PC-9 (cell line): ENCODE measurements around the gene EPB41L3. TPM values are rescaled to one million over a fixed set of nuclear protein-coding genes. Genes with fewer than 3 reads are reported as not detected.

Experiments
- BruUV-seq: library from RNA; stranded (reverse); fragments of 400-500 nt; replicated peaks from 2 replicates; lab custom pipeline; 2021; lab: Mats Ljungman, UMichigan
- CTCF ChIA-PET: fragments of 300-600 bp; sonication (Branson Sonifier 250); formaldehyde crosslinking; loops from one replicate; lab custom pipeline; 2022; ENCODE audit warnings: antibody characterized with exemption; lab: Charles Lee
- POLR2A ChIA-PET: fragments of 300-600 bp; sonication (Branson Sonifier 250); formaldehyde crosslinking; loops from one replicate; lab custom pipeline; 2022; ENCODE audit warnings: antibody characterized with exemption; ENCODE audit not compliant: unreplicated experiment; lab: Charles Lee
- DNase-seq, 2 experiments: peaks; one replicate each; pipeline versions ENCODE4 v3.0.0 to v3.0.0-alpha.2; 2015 to 2022; ENCODE audit warnings: mixed read lengths in 1 of 2
- H2AFZ ChIP-seq: fragments of 200-600 bp; sonication (generic); 2 replicates; pipeline ENCODE4 v1.8.1; 2017; ENCODE audit warnings: antibody characterized with exemption
- H3F3A ChIP-seq: fragments of 200-600 bp; sonication (generic); 2 replicates; pipeline ENCODE4 v1.8.1; 2017; ENCODE audit warnings: antibody characterized with exemption, mild to moderate bottlenecking, low read depth; ENCODE audit not compliant: insufficient read depth
- H3K27ac ChIP-seq: fragments of 200-600 bp; sonication (generic); 2 replicates; pipeline ENCODE4 v1.6.1; 2016; ENCODE audit warnings: mixed run types
- H3K27me3 ChIP-seq: fragments of 200-600 bp; sonication (generic); 2 replicates; pipeline ENCODE4 v1.6.1; 2016; ENCODE audit warnings: low read depth, mixed run types; ENCODE audit not compliant: insufficient read depth
- H3K36me3 ChIP-seq: fragments of 200-600 bp; sonication (generic); 2 replicates; pipeline ENCODE4 v1.6.1; 2016; ENCODE audit warnings: low read depth, mixed run types
- H3K4me1 ChIP-seq: fragments of 200-600 bp; sonication (generic); replicated peaks from 2 replicates; pipeline ENCODE4 v1.6.1; 2016; ENCODE audit warnings: mixed run types; ENCODE audit not compliant: insufficient read depth
- H3K4me2 ChIP-seq: fragments of 200-600 bp; sonication (generic); 2 replicates; pipeline ENCODE4 v1.6.1; 2017; ENCODE audit warnings: mixed run types
- H3K4me3 ChIP-seq: fragments of 200-600 bp; sonication (generic); 2 replicates; pipeline ENCODE4 v1.6.1; 2016; ENCODE audit warnings: mixed run types
- H3K79me2 ChIP-seq: fragments of 200-600 bp; sonication (generic); 2 replicates; pipeline ENCODE4 v1.6.1; 2017; ENCODE audit warnings: low read depth, mixed run types
- H3K9me2 ChIP-seq: fragments of 200-600 bp; sonication (generic); 2 replicates; pipeline ENCODE4 v1.8.1; 2017; ENCODE audit warnings: mild to moderate bottlenecking; ENCODE audit not compliant: insufficient read depth
- H3K9me3 ChIP-seq: fragments of 200-600 bp; sonication (generic); 2 replicates; pipeline ENCODE4 v1.8.1; 2016; ENCODE audit warnings: low read depth; ENCODE audit not compliant: insufficient read depth
- H4K20me1 ChIP-seq: fragments of 200-600 bp; sonication (generic); 2 replicates; pipeline ENCODE4 v1.8.1; 2017; ENCODE audit not compliant: insufficient read depth
- CTCF ChIP-seq: fragments of 200-600 bp; sonication (generic); conservative IDR thresholded peaks from 2 replicates; pipeline ENCODE4 v1.6.1; 2017; ENCODE audit warnings: mixed run types, antibody characterized with exemption, mild to moderate bottlenecking, moderate library complexity
- EZH2 ChIP-seq: fragments of 200-600 bp; sonication (generic); IDR thresholded peaks from 2 replicates; pipeline ENCODE4 v1.8.0; 2017; ENCODE audit warnings: antibody characterized with exemption, low read depth
- intact Hi-C: fragments of 100-400 bp; cut with micrococcal nuclease; formaldehyde crosslinking; loops from one replicate; pipeline ENCODE4 v1.10.0; 2022; ENCODE audit not compliant: unreplicated experiment
- total RNA-seq: library from RNA; stranded (reverse); gene quantifications from 2 replicates; pipeline ENCODE4 v1.2.3, GENCODE V29; 2021

EPB41L3 gene
- total RNA-seq, 1 experiment from 2014 or later = not detected

GRCh38 chr18:5444269-5444668, 99.5 kb downstream of the EPB41L3 start:
- DNase-seq = no peak
- no peaks in the 10 kb centered on the region for H3K79me2 ChIP-seq
- no peaks in the 10 kb centered on the region for H3K9me3 ChIP-seq
- POLR2A ChIA-PET = no interaction called here
- no peak overlapping the region for H3K4me2 ChIP-seq
- peaks cover 29% of the 10 kb centered on the region for H3K27me3 ChIP-seq
- no TSS peak for BruUV-seq
- H3K27ac ChIP-seq = no peak overlapping the region
- no peaks in the 10 kb centered on the region for H3K9me2 ChIP-seq
- intact Hi-C loops = no loop called here
- no peaks in the 10 kb centered on the region for H3F3A ChIP-seq
- no peaks in the 10 kb centered on the region; the same call in 1 of the 2 replicates for H4K20me1 ChIP-seq
- no peaks in the 10 kb centered on the region for H3K36me3 ChIP-seq
- no peaks in the 10 kb centered on the region for H3K4me1 ChIP-seq
- CTCF ChIA-PET = no interaction called here
- H3K4me3 ChIP-seq = no peak overlapping the region
- TF ChIP-seq EZH2 (no peak), CTCF (no peak)
- H2AFZ ChIP-seq = no peak overlapping the region

- CTCF ChIA-PET = no interaction called here
- BruUV-seq = no TSS peak
- intact Hi-C loops = no loop called here
- Histone ChIP-seq H3K4me2 (no peak overlapping the region), H3K36me3 (no peaks in the 10 kb centered on the region), H3K4me3 (no peak overlapping the region), H3K4me1 (no peaks in the 10 kb centered on the region), H3K27me3 (peaks cover 29% of the 10 kb centered on the region), H3K27ac (no peak overlapping the region), H3K79me2 (no peaks in the 10 kb centered on the region), H3K9me3 (no peaks in the 10 kb centered on the region), H3F3A (no peaks in the 10 kb centered on the region), H3K9me2 (no peaks in the 10 kb centered on the region), H2AFZ (no peak overlapping the region), H4K20me1 (no peaks in the 10 kb centered on the region)
- DNase-seq = no peak
- POLR2A ChIA-PET = no interaction called here
- no peak for TF ChIP-seq CTCF
- no peak for TF ChIP-seq EZH2
Observed at GRCh38 chr18:5439986-5440696, 103.7 kb downstream of the EPB41L3 start.

GRCh38 chr18:5434425-5434824, 109.4 kb downstream of the EPB41L3 start:
- H3F3A ChIP-seq = no peaks in the 10 kb centered on the region
- no peaks in the 10 kb centered on the region for H4K20me1 ChIP-seq
- H3K4me2 ChIP-seq = no peak overlapping the region
- no peaks in the 10 kb centered on the region for H3K9me3 ChIP-seq
- no peaks in the 10 kb centered on the region for H3K36me3 ChIP-seq
- peaks cover 15% of the 10 kb centered on the region; the same call in 1 of the 2 replicates for H3K27me3 ChIP-seq
- intact Hi-C loops = no loop called here
- no peaks in the 10 kb centered on the region for H3K9me2 ChIP-seq
- H3K4me1 ChIP-seq = no peaks in the 10 kb centered on the region
- no peak overlapping the region for H2AFZ ChIP-seq
- no peak overlapping the region for H3K4me3 ChIP-seq
- TF ChIP-seq CTCF = no peak
- no peaks in the 10 kb centered on the region for H3K79me2 ChIP-seq
- BruUV-seq = no TSS peak
- no peak overlapping the region for H3K27ac ChIP-seq
- CTCF ChIA-PET = no interaction called here
- DNase-seq = no peak
- POLR2A ChIA-PET = no interaction called here
